HCT116 (cell line): ENCODE measurements around the gene TMEM132E. TPM values are rescaled to one million over a fixed set of nuclear protein-coding genes. Genes with fewer than 3 reads are reported as not detected.

Experiments
- ATAC-seq: fragments of 200-7000 bp; cut with Tn5 transposase; 2 replicates; pipeline ENCODE4 v1.9.1; 2020; ENCODE audit warnings: mild to moderate bottlenecking, moderate library complexity
- BruUV-seq: library from RNA; stranded (reverse); fragments of 400-500 nt; replicated peaks from 2 replicates; lab custom pipeline; 2021; lab: Mats Ljungman, UMichigan
- CTCF ChIA-PET: fragments of 300-600 bp; sonication (Branson Sonifier 250); formaldehyde crosslinking; loops from one replicate; lab custom pipeline; 2021; ENCODE audit warnings: antibody characterized with exemption; lab: Charles Lee
- POLR2A ChIA-PET: fragments of 300-600, 350-600 bp; sonication (Branson Sonifier 250); formaldehyde crosslinking; loops from one replicate; lab custom pipeline; 2021; ENCODE audit warnings: antibody characterized with exemption; lab: Charles Lee
- RAD21 ChIA-PET, 2 experiments: fragments of 300-600 bp; sonication (Branson Sonifier 250); formaldehyde crosslinking; loops; one replicate each; lab custom pipeline; 2023; ENCODE audit warnings: low total read pairs in 2 of 2; ENCODE audit not compliant: uncharacterized antibody in 2 of 2, unreplicated experiment in 2 of 2, low non-redundant PET in 1 of 2; lab: Charles Lee
- DNase-seq: peaks from one replicate; pipeline ENCODE4 v3.0.0-alpha.2; 2010; ENCODE audit warnings: low read depth, low spot score
- H2AFZ ChIP-seq: fragments of 200-600 bp; shearing (Covaris generic), sonication (generic); 2 replicates; pipeline ENCODE4 v1.6.1; 2017; ENCODE audit warnings: low read depth, mixed run types, mixed read lengths, antibody characterized with exemption, low read length; ENCODE audit not compliant: poor library complexity, severe bottlenecking
- H3K27ac ChIP-seq: 2 replicates; pipeline ENCODE4 v1.5.1; 2012; ENCODE audit warnings: low read depth, low read length
- H3K27me3 ChIP-seq: fragments of 200-600 bp; sonication (generic); 2 replicates; pipeline ENCODE4 v1.6.1; 2016; ENCODE audit warnings: mixed run types, low read length, mixed read lengths; ENCODE audit not compliant: insufficient read depth
- H3K36me3 ChIP-seq, 2 experiments: fragments of 200-500 bp in 1 of 2; fragments of 200-600 bp in 1 of 2; sonication (Bioruptor generic) in 1 of 2; sonication (generic) in 1 of 2; 2 replicates each; pipeline versions ENCODE4 v1.5.1 to v1.6.1; 2014 to 2016; ENCODE audit warnings: low read length in 2 of 2, inconsistent platforms in 1 of 2, mixed read lengths in 1 of 2, mixed run types in 1 of 2; ENCODE audit not compliant: insufficient read depth in 2 of 2, control insufficient read depth in 1 of 2
- H3K4me1 ChIP-seq, 2 experiments: fragments of 200-600 bp in 1 of 2; sonication (generic) in 1 of 2; 2 replicates each; pipeline versions ENCODE4 v1.5.1 to v1.6.1; 2012 to 2017; ENCODE audit warnings: low read length in 2 of 2, inconsistent platforms in 1 of 2, mild to moderate bottlenecking in 1 of 2, mixed read lengths in 1 of 2, mixed run types in 1 of 2, moderate library complexity in 1 of 2; ENCODE audit not compliant: insufficient read depth in 2 of 2, control insufficient read depth in 1 of 2
- H3K4me2 ChIP-seq: fragments of 200-600 bp; sonication (generic); 2 replicates; pipeline ENCODE4 v1.6.1; 2017; ENCODE audit warnings: mixed run types, low read length, mixed read lengths
- H3K4me3 ChIP-seq, 2 experiments: fragments of 200-600 bp in 1 of 2; sonication (generic) in 1 of 2; replicated peaks in 1 of 2; 2 replicates each; pipeline ENCODE4 v1.5.1; 2011 to 2016; ENCODE audit warnings: low read length in 2 of 2, control low read depth in 1 of 2, low read depth in 1 of 2, mild to moderate bottlenecking in 1 of 2, mixed read lengths in 1 of 2, mixed run types in 1 of 2
- H3K79me2 ChIP-seq: fragments of 200-600 bp; sonication (generic); 2 replicates; pipeline ENCODE4 v1.6.1; 2017; ENCODE audit warnings: mild to moderate bottlenecking, mixed run types, low read length, moderate library complexity, mixed read lengths; ENCODE audit not compliant: insufficient read depth
- H3K9ac ChIP-seq: fragments of 200-600 bp; sonication (generic); 2 replicates; pipeline ENCODE4 v1.6.1; 2016; ENCODE audit warnings: low read length, mixed read lengths
- H3K9me2 ChIP-seq: fragments of 200-600 bp; sonication (generic), shearing (Covaris generic); 2 replicates; pipeline ENCODE4 v1.6.1; 2017; ENCODE audit warnings: mixed run types, mild to moderate bottlenecking, moderate library complexity; ENCODE audit not compliant: insufficient read depth
- H3K9me3 ChIP-seq, 2 experiments: fragments of 200-500 bp in 1 of 2; fragments of 200-600 bp in 1 of 2; sonication (Bioruptor generic) in 1 of 2; sonication (generic) in 1 of 2; 2 replicates each; pipeline ENCODE4 v1.6.1; 2014 to 2017; ENCODE audit warnings: low read length in 2 of 2, mixed read lengths in 2 of 2, inconsistent platforms in 1 of 2, low read depth in 1 of 2, mild to moderate bottlenecking in 1 of 2, mixed run types in 1 of 2, moderate library complexity in 1 of 2; ENCODE audit not compliant: control insufficient read depth in 1 of 2, insufficient read depth in 1 of 2
- H4K20me1 ChIP-seq: fragments of 200-600 bp; sonication (generic), shearing (Covaris generic); 2 replicates; pipeline ENCODE4 v1.6.1; 2017; ENCODE audit warnings: mixed run types, mild to moderate bottlenecking, moderate library complexity; ENCODE audit not compliant: insufficient read depth
- CEBPB ChIP-seq: IDR thresholded peaks from 2 replicates; pipeline ENCODE4 v1.6.1; 2012; ENCODE audit warnings: low read depth
- ELF1 ChIP-seq: IDR thresholded peaks from 2 replicates; pipeline ENCODE4 v1.6.1; 2012; ENCODE audit warnings: low read depth, borderline replicate concordance
- EZH2 ChIP-seq: fragments of 200-600 bp; sonication (generic); IDR thresholded peaks from 2 replicates; pipeline ENCODE4 v1.6.1; 2017; ENCODE audit warnings: antibody characterized with exemption, mixed run types
- EZH2phosphoT487 ChIP-seq: fragments of 200-600 bp; IDR thresholded peaks from 2 replicates; pipeline ENCODE4 v1.6.1; 2018; ENCODE audit warnings: antibody characterized with exemption, borderline replicate concordance
- FOSL1 ChIP-seq: IDR thresholded peaks from 2 replicates; pipeline ENCODE4 v1.6.1; 2012; ENCODE audit warnings: low read depth
- JUND ChIP-seq: IDR thresholded peaks from 2 replicates; pipeline ENCODE4 v1.6.1; 2012
- POLR2A ChIP-seq: IDR thresholded peaks from 2 replicates; pipeline ENCODE4 v1.7.0; 2011; ENCODE audit warnings: borderline replicate concordance; ENCODE audit not compliant: insufficient read depth, insufficient read length; ENCODE audit errors: extremely low read depth
- POLR2AphosphoS5 ChIP-seq: IDR thresholded peaks from 2 replicates; pipeline ENCODE4 v1.6.1; 2011; ENCODE audit warnings: mild to moderate bottlenecking, low read depth, low read length, moderate library complexity
- RAD21 ChIP-seq: IDR thresholded peaks from 2 replicates; pipeline ENCODE4 v1.6.1; 2012; ENCODE audit warnings: low read depth, mild to moderate bottlenecking
- SIN3A ChIP-seq: IDR thresholded peaks from 2 replicates; pipeline ENCODE4 v1.6.1; 2012; ENCODE audit warnings: low read depth
- SRF ChIP-seq: IDR thresholded peaks from 2 replicates; pipeline ENCODE4 v1.6.1; 2012; ENCODE audit warnings: low read depth
- TCF7L2 ChIP-seq: IDR thresholded peaks from 2 replicates; pipeline ENCODE4 v1.7.0; 2011; ENCODE audit warnings: borderline replicate concordance, inconsistent platforms; ENCODE audit not compliant: insufficient read depth, insufficient read length; ENCODE audit errors: extremely low read depth
- ZFX ChIP-seq: fragments of 450-650 bp; IDR thresholded peaks from 2 replicates; pipeline ENCODE4 v1.6.1; 2017
- ZNF274 ChIP-seq: fragments of 200-500 bp; sonication (Bioruptor generic); IDR thresholded peaks from 2 replicates; pipeline ENCODE4 v1.6.1; 2014; ENCODE audit warnings: mild to moderate bottlenecking, low read depth, low read length, inconsistent platforms
- intact Hi-C: fragments of 100-400 bp; cut with micrococcal nuclease; formaldehyde crosslinking; loops from 2 replicates; pipeline ENCODE4 v1.10.0; 2022
- total RNA-seq: library from RNA; stranded (reverse); gene quantifications from one replicate; pipeline ENCODE4 v1.2.1, GENCODE V29; 2021; ENCODE audit not compliant: unreplicated experiment
- TF ChIP-seq, protein P1 (sequence below): IDR thresholded peaks from 2 replicates; pipeline ENCODE4 v1.6.1; 2012; ENCODE audit warnings: low read depth
- TF ChIP-seq, protein P2 (sequence below): IDR thresholded peaks from 2 replicates; pipeline ENCODE4 v1.6.1; 2012
- TF ChIP-seq, protein P3 (sequence below), 3 experiments: fragments of 200-600 bp in 1 of 3; sonication (generic) in 1 of 3; IDR thresholded peaks in 2 of 3; conservative IDR thresholded peaks in 1 of 3; 2 replicates each; pipeline ENCODE4 v1.5.1; 2012 to 2017; ENCODE audit warnings: low read depth in 2 of 3, low read length in 2 of 3, antibody characterized with exemption in 1 of 3, borderline replicate concordance in 1 of 3, control low read depth in 1 of 3, mild to moderate bottlenecking in 1 of 3, mixed read lengths in 1 of 3, mixed run types in 1 of 3, moderate library complexity in 1 of 3; ENCODE audit not compliant: insufficient read depth in 1 of 3
- TF ChIP-seq, protein P4 (sequence below): IDR thresholded peaks from 2 replicates; pipeline ENCODE4 v1.6.1; 2012

The TMEM132E gene
- total RNA-seq, 1 experiment from 2014 or later: not detected

GRCh38 chr17:34579979-34580684 is 750 bp downstream of the TMEM132E start:
- no peak overlapping the region for H3K4me2 ChIP-seq
- ATAC-seq: no peak

More at GRCh38 chr17:34579979-34580684, 750 bp downstream of the TMEM132E start:
- no peak overlapping the region for H3K4me3 ChIP-seq
- H4K20me1 ChIP-seq: no peaks in the 10 kb centered on the region
- H3K9ac ChIP-seq: no peak overlapping the region
- peaks cover 44% of the 10 kb centered on the region for H3K27me3 ChIP-seq
- no peaks in the 10 kb centered on the region for H3K9me2 ChIP-seq
- no peaks in the 10 kb centered on the region for H3K9me3 ChIP-seq
- H3K79me2 ChIP-seq: no peaks in the 10 kb centered on the region
- no peak overlapping the region for H3K27ac ChIP-seq
- TF ChIP-seq, protein P1, sequence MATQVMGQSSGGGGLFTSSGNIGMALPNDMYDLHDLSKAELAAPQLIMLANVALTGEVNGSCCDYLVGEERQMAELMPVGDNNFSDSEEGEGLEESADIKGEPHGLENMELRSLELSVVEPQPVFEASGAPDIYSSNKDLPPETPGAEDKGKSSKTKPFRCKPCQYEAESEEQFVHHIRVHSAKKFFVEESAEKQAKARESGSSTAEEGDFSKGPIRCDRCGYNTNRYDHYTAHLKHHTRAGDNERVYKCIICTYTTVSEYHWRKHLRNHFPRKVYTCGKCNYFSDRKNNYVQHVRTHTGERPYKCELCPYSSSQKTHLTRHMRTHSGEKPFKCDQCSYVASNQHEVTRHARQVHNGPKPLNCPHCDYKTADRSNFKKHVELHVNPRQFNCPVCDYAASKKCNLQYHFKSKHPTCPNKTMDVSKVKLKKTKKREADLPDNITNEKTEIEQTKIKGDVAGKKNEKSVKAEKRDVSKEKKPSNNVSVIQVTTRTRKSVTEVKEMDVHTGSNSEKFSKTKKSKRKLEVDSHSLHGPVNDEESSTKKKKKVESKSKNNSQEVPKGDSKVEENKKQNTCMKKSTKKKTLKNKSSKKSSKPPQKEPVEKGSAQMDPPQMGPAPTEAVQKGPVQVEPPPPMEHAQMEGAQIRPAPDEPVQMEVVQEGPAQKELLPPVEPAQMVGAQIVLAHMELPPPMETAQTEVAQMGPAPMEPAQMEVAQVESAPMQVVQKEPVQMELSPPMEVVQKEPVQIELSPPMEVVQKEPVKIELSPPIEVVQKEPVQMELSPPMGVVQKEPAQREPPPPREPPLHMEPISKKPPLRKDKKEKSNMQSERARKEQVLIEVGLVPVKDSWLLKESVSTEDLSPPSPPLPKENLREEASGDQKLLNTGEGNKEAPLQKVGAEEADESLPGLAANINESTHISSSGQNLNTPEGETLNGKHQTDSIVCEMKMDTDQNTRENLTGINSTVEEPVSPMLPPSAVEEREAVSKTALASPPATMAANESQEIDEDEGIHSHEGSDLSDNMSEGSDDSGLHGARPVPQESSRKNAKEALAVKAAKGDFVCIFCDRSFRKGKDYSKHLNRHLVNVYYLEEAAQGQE: no peak
- TF ChIP-seq, protein P2, sequence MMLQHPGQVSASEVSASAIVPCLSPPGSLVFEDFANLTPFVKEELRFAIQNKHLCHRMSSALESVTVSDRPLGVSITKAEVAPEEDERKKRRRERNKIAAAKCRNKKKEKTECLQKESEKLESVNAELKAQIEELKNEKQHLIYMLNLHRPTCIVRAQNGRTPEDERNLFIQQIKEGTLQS: no peak
- TF ChIP-seq, protein P3, sequence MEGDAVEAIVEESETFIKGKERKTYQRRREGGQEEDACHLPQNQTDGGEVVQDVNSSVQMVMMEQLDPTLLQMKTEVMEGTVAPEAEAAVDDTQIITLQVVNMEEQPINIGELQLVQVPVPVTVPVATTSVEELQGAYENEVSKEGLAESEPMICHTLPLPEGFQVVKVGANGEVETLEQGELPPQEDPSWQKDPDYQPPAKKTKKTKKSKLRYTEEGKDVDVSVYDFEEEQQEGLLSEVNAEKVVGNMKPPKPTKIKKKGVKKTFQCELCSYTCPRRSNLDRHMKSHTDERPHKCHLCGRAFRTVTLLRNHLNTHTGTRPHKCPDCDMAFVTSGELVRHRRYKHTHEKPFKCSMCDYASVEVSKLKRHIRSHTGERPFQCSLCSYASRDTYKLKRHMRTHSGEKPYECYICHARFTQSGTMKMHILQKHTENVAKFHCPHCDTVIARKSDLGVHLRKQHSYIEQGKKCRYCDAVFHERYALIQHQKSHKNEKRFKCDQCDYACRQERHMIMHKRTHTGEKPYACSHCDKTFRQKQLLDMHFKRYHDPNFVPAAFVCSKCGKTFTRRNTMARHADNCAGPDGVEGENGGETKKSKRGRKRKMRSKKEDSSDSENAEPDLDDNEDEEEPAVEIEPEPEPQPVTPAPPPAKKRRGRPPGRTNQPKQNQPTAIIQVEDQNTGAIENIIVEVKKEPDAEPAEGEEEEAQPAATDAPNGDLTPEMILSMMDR (IDR thresholded peaks at IDR 0.05 in 2 of 3, conservative IDR thresholded peaks at IDR 0.05 in 1 of 3; ENCODE audit: borderline replicate concordance in 1 of 3, insufficient read depth in 1 of 3, low read depth in 2 of 3, low read length in 2 of 3): no peak
- TF ChIP-seq ELF1 (no peak), SRF (no peak), ZFX (no peak), POLR2A (no peak), SIN3A (no peak), EZH2phosphoT487 (no peak), POLR2AphosphoS5 (no peak), CEBPB (no peak), EZH2 (no peak), RAD21 (no peak), ZNF274 (no peak), FOSL1 (no peak), TCF7L2 (no peak), JUND (no peak)
- TF ChIP-seq, protein P4, sequence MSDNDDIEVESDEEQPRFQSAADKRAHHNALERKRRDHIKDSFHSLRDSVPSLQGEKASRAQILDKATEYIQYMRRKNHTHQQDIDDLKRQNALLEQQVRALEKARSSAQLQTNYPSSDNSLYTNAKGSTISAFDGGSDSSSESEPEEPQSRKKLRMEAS: no peak
- intact Hi-C loops: no loop called here
- ChIA-PET POLR2A (no interaction called here), CTCF (no interaction called here), RAD21 (no interaction called here)
- no TSS peak for BruUV-seq
- H3K4me1 ChIP-seq: no peaks in the 10 kb centered on the region
- DNase-seq: no peak
- H2AFZ ChIP-seq: no peak overlapping the region
- H3K36me3 ChIP-seq: no peaks in the 10 kb centered on the region
